ENCODE data around the gene BTNL8. TPM values are rescaled to one million over a fixed set of nuclear protein-coding genes. Genes with fewer than 3 reads are reported as not detected.

Gene BTNL8
- total RNA-seq (0.19 TPM), polyA plus RNA-seq (ENCODE audit: insufficient read depth, low read depth, low replicate concordance) (1.2 TPM)
- long read RNA-seq, donor 1 = 0 reads
- long read RNA-seq, donor 2 = 0 reads
- long read RNA-seq, donor 3 = 0 reads
- long read RNA-seq, donor 4 = 0 reads
- long read RNA-seq, donor 5 = 0 reads
- long read RNA-seq, donor 6 = 0 reads
- long read RNA-seq, donor 7, partial matches to known transcripts = 0 of 1 reads
- long read RNA-seq, donor 7, other reads (novel, unspliced or antisense) = 1 of 1 reads
- long read RNA-seq, donor 8 = 0 reads
- long read RNA-seq, donor 9 = 0 reads
- long read RNA-seq, donor 10 = 0 reads

- Histone ChIP-seq H3K27ac (ENCODE audit: low read depth in 2 of 2, low read length in 2 of 2) (no peak within 1 kb of the TSS), H3K9me3 (ENCODE audit: control insufficient read depth in 2 of 3, insufficient read depth in 1 of 3, low read length in 3 of 3) (no peaks in the 10 kb centered on the region), H3K36me3 (ENCODE audit: control insufficient read depth in 2 of 3, insufficient read depth in 3 of 3, low read length in 3 of 3) (no peaks in the 10 kb centered on the region), H3K4me1 (ENCODE audit: control insufficient read depth in 2 of 3, insufficient read depth in 2 of 3, low read depth in 1 of 3, low read length in 3 of 3) (no peaks in the 10 kb centered on the region), H3K9ac (ENCODE audit: low read length in 3 of 3) (no peak within 1 kb of the TSS), H3K4me3 (ENCODE audit: low read length in 3 of 3) (no peak within 1 kb of the TSS), H3K27me3 (ENCODE audit: control insufficient read depth, insufficient read depth, low read length) (no peaks in the 10 kb centered on the region)
- DNase-seq (no peak), FAIRE-seq (no peak)
- intact Hi-C loops (cut with DNase I) = no loop called here
- TF ChIP-seq CTCF (IDR thresholded peaks at IDR 0.05; ENCODE audit: borderline replicate concordance, extremely low read depth, insufficient read depth) = no peak
These were observed at the start of gene BTNL8 for GRCh38 chr5:180898621-180899246. TSS of gene BTNL8 (plus strand) at chr5:180899159. CDS start at chr5:180899311, 152 bp downstream.

- no peak overlapping the region for H3K4me3 ChIP-seq (ENCODE audit: low read length in 3 of 3)
- no peak for TF ChIP-seq CTCF (IDR thresholded peaks at IDR 0.05; ENCODE audit: borderline replicate concordance, extremely low read depth, insufficient read depth)
- DNase-seq (no peak), FAIRE-seq (no peak)
- intact Hi-C loops (cut with DNase I) = no loop called here
- H3K27me3 ChIP-seq (ENCODE audit: control insufficient read depth, insufficient read depth, low read length) = no peaks in the 10 kb centered on the region
- H3K27ac ChIP-seq (ENCODE audit: low read depth in 2 of 2, low read length in 2 of 2) = no peak overlapping the region
- peaks cover 0 to 25% (median 15%) of the 10 kb centered on the region in 3 donors for H3K9me3 ChIP-seq (ENCODE audit: control insufficient read depth in 2 of 3, insufficient read depth in 1 of 3, low read length in 3 of 3)
- no peak overlapping the region for H3K9ac ChIP-seq (ENCODE audit: low read length in 3 of 3)
- H3K4me1 ChIP-seq (ENCODE audit: control insufficient read depth in 2 of 3, insufficient read depth in 2 of 3, low read depth in 1 of 3, low read length in 3 of 3) = no peaks in the 10 kb centered on the region
- peaks cover 20 to 37% (median 26%) of the 10 kb centered on the region in 3 donors for H3K36me3 ChIP-seq (ENCODE audit: control insufficient read depth in 2 of 3, insufficient read depth in 3 of 3, low read length in 3 of 3)
These were observed 49.1 kb upstream of the BTNL8 start for GRCh38 chr5:180849827-180850226.

GRCh38 chr5:180850434-180851078 lies 48.4 kb upstream of the BTNL8 start:
- Histone ChIP-seq H3K4me1 (ENCODE audit: control insufficient read depth in 2 of 3, insufficient read depth in 2 of 3, low read depth in 1 of 3, low read length in 3 of 3) (no peaks in the 10 kb centered on the region), H3K4me3 (ENCODE audit: low read length in 3 of 3) (peak overlapping the region in 1 of 3 donors; percentile 1), H3K27ac (ENCODE audit: low read depth in 2 of 2, low read length in 2 of 2) (no peak overlapping the region), H3K9ac (ENCODE audit: low read length in 3 of 3) (no peak overlapping the region), H3K27me3 (ENCODE audit: control insufficient read depth, insufficient read depth, low read length) (no peaks in the 10 kb centered on the region), H3K9me3 (ENCODE audit: control insufficient read depth in 2 of 3, insufficient read depth in 1 of 3, low read length in 3 of 3) (peaks cover 0 to 25% (median 15%) of the 10 kb centered on the region in 3 donors), H3K36me3 (ENCODE audit: control insufficient read depth in 2 of 3, insufficient read depth in 3 of 3, low read length in 3 of 3) (peaks cover 23 to 40% (median 26%) of the 10 kb centered on the region in 3 donors)
- FAIRE-seq (no peak), DNase-seq (no peak)
- TF ChIP-seq CTCF (IDR thresholded peaks at IDR 0.05; ENCODE audit: borderline replicate concordance, extremely low read depth, insufficient read depth) = no peak
- intact Hi-C loops (cut with DNase I) = no loop called here

Data from kidney (tissue), 22 donors.